Astrocyte (in vitro differentiated cells and primary cell): ENCODE results near the gene TSPAN32. TPM values are rescaled to one million over a fixed set of nuclear protein-coding genes. Genes with fewer than 3 reads are reported as not detected.

Source experiments
- DNase-seq: peaks from one replicate; pipeline ENCODE4 v3.0.0-alpha.2; 2010; ENCODE audit warnings: low read depth
- FAIRE-seq: peaks from 2 replicates; lab custom pipeline; 2011; peaks lifted over from hg19 to GRCh38; lab: Jason Lieb, UNC
- H2AFZ ChIP-seq: 2 replicates; pipeline ENCODE4 v1.6.0; 2012; ENCODE audit warnings: low read depth, low read length, inconsistent platforms
- H3K27ac ChIP-seq: 2 replicates; pipeline ENCODE4 v1.5.1; 2011; ENCODE audit warnings: low read depth, low read length, inconsistent platforms
- H3K27me3 ChIP-seq: 2 replicates; pipeline ENCODE4 v1.6.0; 2011; ENCODE audit warnings: low read length, inconsistent platforms; ENCODE audit not compliant: insufficient read depth
- H3K36me3 ChIP-seq: 2 replicates; pipeline ENCODE4 v1.5.1; 2011; ENCODE audit warnings: low read length, inconsistent platforms; ENCODE audit not compliant: insufficient read depth
- H3K4me1 ChIP-seq: 2 replicates; pipeline ENCODE4 v1.5.1; 2011; ENCODE audit warnings: low read length, inconsistent platforms; ENCODE audit not compliant: insufficient read depth
- H3K4me2 ChIP-seq: 2 replicates; pipeline ENCODE4 v1.6.0; 2012; ENCODE audit warnings: low read length, inconsistent platforms
- H3K4me3 ChIP-seq: 2 replicates; pipeline ENCODE4 v1.5.1; 2011; ENCODE audit warnings: low read depth, mild to moderate bottlenecking, low read length, inconsistent platforms; ENCODE audit not compliant: insufficient read depth
- H3K79me2 ChIP-seq: 2 replicates; pipeline ENCODE4 v1.6.0; 2012; ENCODE audit warnings: mild to moderate bottlenecking, low read length, inconsistent platforms; ENCODE audit not compliant: insufficient read depth
- H3K9ac ChIP-seq: 2 replicates; pipeline ENCODE4 v1.6.0; 2012; ENCODE audit warnings: mild to moderate bottlenecking, low read length, inconsistent platforms
- H3K9me3 ChIP-seq: 2 replicates; pipeline ENCODE4 v1.5.1; 2012; ENCODE audit warnings: low read depth, mild to moderate bottlenecking, low read length, inconsistent platforms; ENCODE audit not compliant: insufficient read depth
- H4K20me1 ChIP-seq: 2 replicates; pipeline ENCODE4 v1.6.0; 2012; ENCODE audit warnings: low read length, inconsistent platforms; ENCODE audit not compliant: insufficient read depth
- H3K27ac Mint-ChIP-seq: one replicate; pipeline ENCODE4 v1.8.0; 2021; ENCODE audit warnings: mild to moderate bottlenecking, mixed read lengths; ENCODE audit not compliant: unreplicated experiment
- H3K27me3 Mint-ChIP-seq: one replicate; pipeline ENCODE4 v1.8.0; 2021; ENCODE audit warnings: low read depth, mixed read lengths; ENCODE audit not compliant: unreplicated experiment
- H3K36me3 Mint-ChIP-seq: one replicate; pipeline ENCODE4 v1.8.0; 2021; ENCODE audit warnings: low read depth, mixed read lengths; ENCODE audit not compliant: unreplicated experiment
- H3K4me1 Mint-ChIP-seq: one replicate; pipeline ENCODE4 v1.8.0; 2021; ENCODE audit warnings: low read depth, mixed read lengths; ENCODE audit not compliant: unreplicated experiment
- H3K4me3 Mint-ChIP-seq: one replicate; pipeline ENCODE4 v1.8.0; 2021; ENCODE audit warnings: mild to moderate bottlenecking, moderate library complexity, mixed read lengths; ENCODE audit not compliant: unreplicated experiment
- H3K9me3 Mint-ChIP-seq: one replicate; pipeline ENCODE4 v1.8.0; 2021; ENCODE audit warnings: mild to moderate bottlenecking, mixed read lengths; ENCODE audit not compliant: unreplicated experiment
- CTCF ChIP-seq: IDR thresholded peaks from 2 replicates; pipeline ENCODE4 v1.5.1; 2011; ENCODE audit warnings: low read depth, mild to moderate bottlenecking, inconsistent platforms, low read length, moderate library complexity; ENCODE audit not compliant: insufficient read depth
- EZH2 ChIP-seq: IDR thresholded peaks from 2 replicates; pipeline ENCODE4 v1.6.1; 2012; ENCODE audit warnings: mild to moderate bottlenecking, low read length, inconsistent platforms; ENCODE audit not compliant: insufficient read depth
- total RNA-seq: library from RNA; stranded (reverse); gene quantifications from 2 replicates; pipeline ENCODE4 v1.2.1, GENCODE V29; 2021

The TSPAN32 gene
- total RNA-seq, 1 donor from 2014 or later, result not detected

GRCh38 chr11:2293984-2294925 lies 7.6 kb upstream of the TSPAN32 start:
- Mint-ChIP-seq H3K9me3 (peaks cover 8% of the 10 kb centered on the region), H3K27me3 (peaks cover 61% of the 10 kb centered on the region), H3K27ac (no peak overlapping the region), H3K4me1 (no peaks in the 10 kb centered on the region), H3K4me3 (no peak overlapping the region), H3K36me3 (peaks cover 3% of the 10 kb centered on the region)
- no peak for DNase-seq
- Histone ChIP-seq H3K9me3 (no peaks in the 10 kb centered on the region), H3K27me3 (peaks cover 8% of the 10 kb centered on the region), H3K4me2 (no peak overlapping the region), H3K27ac (no peak overlapping the region), H3K79me2 (no peaks in the 10 kb centered on the region), H3K36me3 (no peaks in the 10 kb centered on the region), H2AFZ (no peak overlapping the region), H3K9ac (no peak overlapping the region), H4K20me1 (no peaks in the 10 kb centered on the region), H3K4me3 (no peak overlapping the region), H3K4me1 (no peaks in the 10 kb centered on the region)
- TF ChIP-seq CTCF (no peak), EZH2 (no peak)
- FAIRE-seq, result no peak

GRCh38 chr11:2294926-2295290 lies 6.9 kb upstream of the TSPAN32 start:
- H3K36me3 Mint-ChIP-seq, result peaks cover 3% of the 10 kb centered on the region
- Histone ChIP-seq H3K79me2 (no peaks in the 10 kb centered on the region), H3K4me1 (no peaks in the 10 kb centered on the region), H3K9me3 (no peaks in the 10 kb centered on the region), H3K36me3 (no peaks in the 10 kb centered on the region), H3K4me3 (no peak overlapping the region), H3K27ac (no peak overlapping the region), H3K9ac (no peak overlapping the region), H3K27me3 (peaks cover 5% of the 10 kb centered on the region), H4K20me1 (no peaks in the 10 kb centered on the region), H3K4me2 (no peak overlapping the region), H2AFZ (no peak overlapping the region)
- H3K4me3 Mint-ChIP-seq, result no peak overlapping the region
- peaks cover 54% of the 10 kb centered on the region for H3K27me3 Mint-ChIP-seq
- no peaks in the 10 kb centered on the region for H3K4me1 Mint-ChIP-seq
- FAIRE-seq (no peak), DNase-seq (no peak)
- no peak overlapping the region for H3K27ac Mint-ChIP-seq
- H3K9me3 Mint-ChIP-seq, result peaks cover 6% of the 10 kb centered on the region
- TF ChIP-seq CTCF (no peak), EZH2 (no peak)
